ENCODE measurements around the gene SUSD6.

Gene SUSD6

GRCh38 chr14:69701857-69702256 lies 90.5 kb downstream of the SUSD6 start:
- no peak overlapping the region for H2AK5ac ChIP-seq (ENCODE audit: low read length, severe bottlenecking)
- H3K27me3 ChIP-seq (ENCODE audit: control insufficient read depth in 1 of 2, insufficient read depth in 1 of 2, low read length in 2 of 2), result no peaks in the 10 kb centered on the region
- H3K4me2 ChIP-seq (ENCODE audit: low read length, poor library complexity, severe bottlenecking), result no peak overlapping the region
- WGBS, result 67% methylated on average over 3 of the region's 3 CpGs
- no peaks in the 10 kb centered on the region for H3K4me1 ChIP-seq (ENCODE audit: control insufficient read depth, insufficient read depth, low read depth, low read length)
- no peak overlapping the region for H3K9ac ChIP-seq (ENCODE audit: low read length)
- no peaks in the 10 kb centered on the region for H3K9me3 ChIP-seq (ENCODE audit: control insufficient read depth, low read length)
- no peak overlapping the region for H2AFZ ChIP-seq (ENCODE audit: low read depth, low read length)
- no peak overlapping the region for H3K27ac ChIP-seq (ENCODE audit: low read length, poor library complexity, severe bottlenecking)
- no peak overlapping the region for H3K18ac ChIP-seq (ENCODE audit: low read depth in 1 of 2, low read length in 2 of 2)
- no peak overlapping the region for H2BK120ac ChIP-seq (ENCODE audit: low read depth, low read length)
- no peak for DNase-seq
- no peak overlapping the region for H2BK12ac ChIP-seq (ENCODE audit: low read length in 2 of 2)
- H4K8ac ChIP-seq (ENCODE audit: low read length), result no peak overlapping the region
- H3K79me1 ChIP-seq (replicated peaks; ENCODE audit: low read length, poor library complexity, severe bottlenecking), result peaks cover 32% of the 10 kb centered on the region
- no peak overlapping the region for H3K4ac ChIP-seq (ENCODE audit: low read depth in 1 of 2, low read length in 2 of 2)
- H3K4me3 ChIP-seq (ENCODE audit: insufficient read depth in 1 of 2, low read depth in 1 of 2, low read length in 2 of 2), result no peak overlapping the region
- peaks cover 16 to 33% of the 10 kb centered on the region in 2 experiments for H3K36me3 ChIP-seq (ENCODE audit: control insufficient read depth in 1 of 2, insufficient read depth in 2 of 2, low read depth in 1 of 2, low read length in 2 of 2)
- no peak overlapping the region for H4K91ac ChIP-seq (ENCODE audit: low read length)
- H3K14ac ChIP-seq (ENCODE audit: low read length in 2 of 2), result no peak overlapping the region
- no peak overlapping the region for H2BK15ac ChIP-seq (ENCODE audit: low read depth, poor library complexity, severe bottlenecking)
- H2BK5ac ChIP-seq (ENCODE audit: low read depth, low read length, poor library complexity, severe bottlenecking), result no peak overlapping the region
- no peak overlapping the region for H3K23ac ChIP-seq (ENCODE audit: low read length in 2 of 2)

GRCh38 chr14:69703047-69704039 lies 91.9 kb downstream of the SUSD6 start:
- peaks cover 31% of the 10 kb centered on the region for H3K79me1 ChIP-seq (replicated peaks; ENCODE audit: low read length, poor library complexity, severe bottlenecking)
- H2BK120ac ChIP-seq (ENCODE audit: low read depth, low read length), result no peak overlapping the region
- WGBS, result 90% methylated on average over 11 of the region's 12 CpGs
- H3K4me2 ChIP-seq (ENCODE audit: low read length, poor library complexity, severe bottlenecking), result no peak overlapping the region
- no peak overlapping the region for H3K9ac ChIP-seq (ENCODE audit: low read length)
- no peak overlapping the region for H3K4me3 ChIP-seq (ENCODE audit: insufficient read depth in 1 of 2, low read depth in 1 of 2, low read length in 2 of 2)
- DNase-seq, result no peak
- H2BK15ac ChIP-seq (ENCODE audit: low read depth, poor library complexity, severe bottlenecking), result no peak overlapping the region
- no peak overlapping the region for H4K8ac ChIP-seq (ENCODE audit: low read length)
- no peaks in the 10 kb centered on the region for H3K4me1 ChIP-seq (ENCODE audit: control insufficient read depth, insufficient read depth, low read depth, low read length)
- H3K27me3 ChIP-seq (ENCODE audit: control insufficient read depth in 1 of 2, insufficient read depth in 1 of 2, low read length in 2 of 2), result no peaks in the 10 kb centered on the region
- no peak overlapping the region for H3K18ac ChIP-seq (ENCODE audit: low read depth in 1 of 2, low read length in 2 of 2)
- H3K9me3 ChIP-seq (ENCODE audit: control insufficient read depth, low read length), result no peaks in the 10 kb centered on the region
- no peak overlapping the region for H3K27ac ChIP-seq (ENCODE audit: low read length, poor library complexity, severe bottlenecking)
- H2BK12ac ChIP-seq (ENCODE audit: low read length in 2 of 2), result no peak overlapping the region
- H4K91ac ChIP-seq (ENCODE audit: low read length), result no peak overlapping the region
- H2BK5ac ChIP-seq (ENCODE audit: low read depth, low read length, poor library complexity, severe bottlenecking), result no peak overlapping the region
- H2AFZ ChIP-seq (ENCODE audit: low read depth, low read length), result no peak overlapping the region
- peaks cover 16 to 45% of the 10 kb centered on the region in 2 experiments for H3K36me3 ChIP-seq (ENCODE audit: control insufficient read depth in 1 of 2, insufficient read depth in 2 of 2, low read depth in 1 of 2, low read length in 2 of 2)
- no peak overlapping the region for H3K14ac ChIP-seq (ENCODE audit: low read length in 2 of 2)
- H3K4ac ChIP-seq (ENCODE audit: low read depth in 1 of 2, low read length in 2 of 2), result no peak overlapping the region
- no peak overlapping the region for H3K23ac ChIP-seq (ENCODE audit: low read length in 2 of 2)
- no peak overlapping the region for H2AK5ac ChIP-seq (ENCODE audit: low read length, severe bottlenecking)

- Histone ChIP-seq H3K4me3 (ENCODE audit: insufficient read depth in 1 of 2, low read depth in 1 of 2, low read length in 2 of 2) (no peak overlapping the region), H3K14ac (ENCODE audit: low read length in 2 of 2) (no peak overlapping the region), H3K4me2 (ENCODE audit: low read length, poor library complexity, severe bottlenecking) (no peak overlapping the region), H4K91ac (ENCODE audit: low read length) (no peak overlapping the region), H2BK5ac (ENCODE audit: low read depth, low read length, poor library complexity, severe bottlenecking) (no peak overlapping the region), H4K8ac (ENCODE audit: low read length) (no peak overlapping the region), H3K36me3 (ENCODE audit: control insufficient read depth in 1 of 2, insufficient read depth in 2 of 2, low read depth in 1 of 2, low read length in 2 of 2) (peaks cover 21 to 55% of the 10 kb centered on the region in 2 experiments), H2BK15ac (ENCODE audit: low read depth, poor library complexity, severe bottlenecking) (no peak overlapping the region), H3K27me3 (ENCODE audit: control insufficient read depth in 1 of 2, insufficient read depth in 1 of 2, low read length in 2 of 2) (no peaks in the 10 kb centered on the region), H3K18ac (ENCODE audit: low read depth in 1 of 2, low read length in 2 of 2) (no peak overlapping the region), H2BK120ac (ENCODE audit: low read depth, low read length) (no peak overlapping the region), H2BK12ac (ENCODE audit: low read length in 2 of 2) (no peak overlapping the region), H3K79me1 (replicated peaks; ENCODE audit: low read length, poor library complexity, severe bottlenecking) (peaks cover 30% of the 10 kb centered on the region), H3K23ac (ENCODE audit: low read length in 2 of 2) (no peak overlapping the region), H3K4me1 (ENCODE audit: control insufficient read depth, insufficient read depth, low read depth, low read length) (no peaks in the 10 kb centered on the region), H3K9ac (ENCODE audit: low read length) (no peak overlapping the region), H3K4ac (ENCODE audit: low read depth in 1 of 2, low read length in 2 of 2) (no peak overlapping the region), H3K9me3 (ENCODE audit: control insufficient read depth, low read length) (no peaks in the 10 kb centered on the region), H2AFZ (ENCODE audit: low read depth, low read length) (no peak overlapping the region), H2AK5ac (ENCODE audit: low read length, severe bottlenecking) (no peak overlapping the region), H3K27ac (ENCODE audit: low read length, poor library complexity, severe bottlenecking) (no peak overlapping the region)
- no peak for DNase-seq
- 98% methylated on average over 5 of the region's 5 CpGs for WGBS
Measured at GRCh38 chr14:69704319-69704718, 92.9 kb downstream of the SUSD6 start.

- Histone ChIP-seq H3K27ac (ENCODE audit: low read length, poor library complexity, severe bottlenecking) (no peak overlapping the region), H3K9ac (ENCODE audit: low read length) (no peak overlapping the region), H3K79me1 (replicated peaks; ENCODE audit: low read length, poor library complexity, severe bottlenecking) (peaks cover 25% of the 10 kb centered on the region), H2BK5ac (ENCODE audit: low read depth, low read length, poor library complexity, severe bottlenecking) (no peak overlapping the region), H4K8ac (ENCODE audit: low read length) (no peak overlapping the region), H3K23ac (ENCODE audit: low read length in 2 of 2) (no peak overlapping the region), H3K9me3 (ENCODE audit: control insufficient read depth, low read length) (no peaks in the 10 kb centered on the region), H3K27me3 (ENCODE audit: control insufficient read depth in 1 of 2, insufficient read depth in 1 of 2, low read length in 2 of 2) (no peaks in the 10 kb centered on the region), H2AFZ (ENCODE audit: low read depth, low read length) (no peak overlapping the region), H3K4ac (ENCODE audit: low read depth in 1 of 2, low read length in 2 of 2) (no peak overlapping the region), H3K14ac (ENCODE audit: low read length in 2 of 2) (no peak overlapping the region), H3K4me2 (ENCODE audit: low read length, poor library complexity, severe bottlenecking) (no peak overlapping the region), H3K4me3 (ENCODE audit: insufficient read depth in 1 of 2, low read depth in 1 of 2, low read length in 2 of 2) (no peak overlapping the region), H2BK120ac (ENCODE audit: low read depth, low read length) (no peak overlapping the region), H2BK12ac (ENCODE audit: low read length in 2 of 2) (no peak overlapping the region), H2AK5ac (ENCODE audit: low read length, severe bottlenecking) (no peak overlapping the region), H2BK15ac (ENCODE audit: low read depth, poor library complexity, severe bottlenecking) (no peak overlapping the region), H3K18ac (ENCODE audit: low read depth in 1 of 2, low read length in 2 of 2) (no peak overlapping the region), H3K4me1 (ENCODE audit: control insufficient read depth, insufficient read depth, low read depth, low read length) (no peaks in the 10 kb centered on the region), H3K36me3 (ENCODE audit: control insufficient read depth in 1 of 2, insufficient read depth in 2 of 2, low read depth in 1 of 2, low read length in 2 of 2) (peaks cover 21 to 68% of the 10 kb centered on the region in 2 experiments), H4K91ac (ENCODE audit: low read length) (no peak overlapping the region)
- 100% methylated on average over 2 of the region's 2 CpGs for WGBS
- DNase-seq, result no peak
Measured at GRCh38 chr14:69705706-69706105, 94.3 kb downstream of the SUSD6 start.

Data from mesenchymal stem cell (in vitro differentiated cells and primary cell).